ENCODE results near the gene RNF121.

- TF ChIP-seq CTCF (IDR thresholded peaks at IDR 0.05) (no peak), POLR2A (IDR thresholded peaks at IDR 0.05) (no peak)
Measured at GRCh38 chr11:72007089-72007476, 78.2 kb downstream of the RNF121 start.
